Memory B cell (primary cell): ENCODE results near the gene COL6A3.

ENCODE experiments used
- ATAC-seq: fragments of 150-1000 bp; cut with Tn5 transposase; 2 replicates; pipeline ENCODE4 v1.10.0; 2021; ENCODE audit warnings: low read depth, mild to moderate bottlenecking, moderate library complexity
- DNase-seq, 2 donors: peaks; one replicate each; pipeline ENCODE4 v3.0.0; 2022; ENCODE audit warnings: low spot score in 2 of 2
- H3K27ac Mint-ChIP-seq: one replicate; pipeline ENCODE4 v1.8.0; 2022; ENCODE audit warnings: mild to moderate bottlenecking, moderate library complexity, mixed read lengths
- H3K27me3 Mint-ChIP-seq: one replicate; pipeline ENCODE4 v1.8.0; 2022; ENCODE audit warnings: mixed read lengths
- H3K36me3 Mint-ChIP-seq: one replicate; pipeline ENCODE4 v1.8.0; 2022; ENCODE audit warnings: mild to moderate bottlenecking, mixed read lengths
- H3K4me1 Mint-ChIP-seq: one replicate; pipeline ENCODE4 v1.8.0; 2022; ENCODE audit warnings: mixed read lengths
- H3K4me3 Mint-ChIP-seq: one replicate; pipeline ENCODE4 v1.8.0; 2022; ENCODE audit warnings: mild to moderate bottlenecking, moderate library complexity, mixed read lengths
- H3K9me3 Mint-ChIP-seq: one replicate; pipeline ENCODE4 v1.8.0; 2022; ENCODE audit warnings: mixed read lengths

COL6A3 gene

DNA sequence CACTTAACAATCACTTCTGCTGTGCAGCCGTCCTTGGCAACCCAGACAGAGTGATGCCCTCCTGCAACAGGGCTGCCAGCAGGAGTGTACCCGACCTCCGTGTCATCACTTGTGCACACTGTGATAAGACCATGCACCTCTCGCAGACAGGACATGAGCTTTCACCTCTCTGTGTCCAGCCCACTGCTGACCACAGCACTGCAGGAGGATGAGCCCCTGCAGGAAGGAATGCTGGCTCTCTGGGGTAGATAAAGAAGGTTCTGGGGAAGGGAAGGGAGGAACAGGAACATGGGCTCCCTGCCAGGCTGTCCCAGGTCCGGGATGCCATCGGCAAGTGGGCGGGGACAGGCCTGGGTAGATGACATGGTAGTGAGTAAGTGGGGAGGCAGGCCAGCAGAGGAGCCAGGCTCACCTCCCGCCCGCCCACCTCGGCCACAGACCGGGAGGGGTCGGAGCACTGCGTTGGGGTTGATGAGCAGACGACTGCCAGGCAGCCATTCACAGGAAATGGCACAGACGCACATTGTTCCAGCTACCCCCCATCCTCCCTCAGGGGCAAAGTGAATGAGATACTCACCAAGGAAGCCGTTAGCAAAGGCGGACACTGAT is 18.6 kb upstream of the COL6A3 start:
- H3K9me3 Mint-ChIP-seq, result no peaks in the 10 kb centered on the region
- H3K4me1 Mint-ChIP-seq, result peaks cover 18% of the 10 kb centered on the region
- no peaks in the 10 kb centered on the region for H3K36me3 Mint-ChIP-seq
- no peak for ATAC-seq
- DNase-seq, result no peak
- no peak overlapping the region for H3K27ac Mint-ChIP-seq
- peak overlapping the region; percentile 41 for H3K4me3 Mint-ChIP-seq
- peaks cover 19% of the 10 kb centered on the region for H3K27me3 Mint-ChIP-seq

DNA sequence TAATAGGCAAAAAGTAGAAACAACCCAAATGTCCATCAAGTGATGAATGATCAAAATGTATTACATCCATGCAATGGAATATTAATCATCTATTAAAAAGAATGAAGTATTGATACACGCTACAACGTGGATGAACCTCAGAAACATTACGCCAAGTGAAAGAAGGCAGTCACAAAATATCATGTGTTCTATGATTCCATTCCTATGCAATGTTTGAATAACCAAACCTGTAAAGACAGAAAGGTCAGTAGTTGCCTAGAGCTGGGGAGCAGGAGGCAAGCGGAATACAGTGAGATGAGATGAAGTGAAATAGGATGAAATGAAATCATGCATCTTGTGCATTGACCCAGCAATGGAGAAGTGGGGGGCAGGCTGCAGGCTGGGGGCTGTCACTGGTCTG is 17.9 kb upstream of the COL6A3 start:
- Mint-ChIP-seq H3K4me3 (no peak overlapping the region), H3K36me3 (no peaks in the 10 kb centered on the region), H3K27me3 (peaks cover 21% of the 10 kb centered on the region), H3K9me3 (no peaks in the 10 kb centered on the region), H3K4me1 (peaks cover 18% of the 10 kb centered on the region), H3K27ac (no peak overlapping the region)
- DNase-seq (no peak), ATAC-seq (no peak)

DNA sequence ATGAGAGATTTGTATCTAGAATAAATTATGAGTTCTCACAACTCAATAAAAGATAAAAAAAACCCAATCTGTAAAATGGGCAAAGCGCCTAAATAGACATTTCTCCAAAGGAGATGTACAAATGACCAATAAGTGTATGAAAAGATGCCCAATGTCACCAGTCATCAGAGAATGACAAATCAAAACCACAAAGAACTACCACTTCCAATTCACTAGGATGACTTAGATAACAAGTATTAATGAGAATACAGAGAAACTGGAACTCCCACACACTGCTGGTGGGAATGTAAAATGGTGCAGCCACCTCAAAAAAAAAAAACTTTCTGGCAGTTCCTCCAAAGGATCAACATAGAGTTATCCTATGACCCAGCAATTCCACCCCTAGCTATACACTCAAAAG is 17.4 kb upstream of the COL6A3 start:
- DNase-seq (no peak), ATAC-seq (no peak)
- Mint-ChIP-seq H3K4me1 (peaks cover 18% of the 10 kb centered on the region), H3K27ac (no peak overlapping the region), H3K9me3 (no peaks in the 10 kb centered on the region), H3K4me3 (no peak overlapping the region), H3K27me3 (peaks cover 21% of the 10 kb centered on the region), H3K36me3 (no peaks in the 10 kb centered on the region)

DNA sequence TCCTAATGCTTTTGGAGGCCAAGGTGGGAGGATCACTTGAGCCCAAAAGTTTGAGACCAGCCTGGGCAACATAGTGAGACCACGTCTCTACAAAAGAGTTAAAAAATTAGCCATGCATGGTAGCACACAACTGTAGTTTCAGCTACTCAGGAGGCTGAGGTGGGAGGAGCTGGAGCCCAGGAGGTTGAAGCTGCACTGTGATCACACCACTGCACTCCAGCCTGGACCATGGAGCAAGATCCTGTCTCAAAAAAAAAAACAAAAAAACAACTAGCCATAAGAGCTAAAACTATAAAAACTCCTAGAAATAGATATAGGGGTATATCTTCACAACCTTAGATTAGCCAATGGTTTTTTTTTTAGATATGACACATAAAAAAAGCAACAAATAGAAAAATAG is 16.9 kb upstream of the COL6A3 start:
- H3K9me3 Mint-ChIP-seq, result no peaks in the 10 kb centered on the region
- no peaks in the 10 kb centered on the region for H3K36me3 Mint-ChIP-seq
- DNase-seq, result no peak
- ATAC-seq, result no peak
- H3K27ac Mint-ChIP-seq, result no peak overlapping the region
- H3K27me3 Mint-ChIP-seq, result peaks cover 21% of the 10 kb centered on the region
- H3K4me1 Mint-ChIP-seq, result peaks cover 18% of the 10 kb centered on the region
- no peak overlapping the region for H3K4me3 Mint-ChIP-seq

DNA sequence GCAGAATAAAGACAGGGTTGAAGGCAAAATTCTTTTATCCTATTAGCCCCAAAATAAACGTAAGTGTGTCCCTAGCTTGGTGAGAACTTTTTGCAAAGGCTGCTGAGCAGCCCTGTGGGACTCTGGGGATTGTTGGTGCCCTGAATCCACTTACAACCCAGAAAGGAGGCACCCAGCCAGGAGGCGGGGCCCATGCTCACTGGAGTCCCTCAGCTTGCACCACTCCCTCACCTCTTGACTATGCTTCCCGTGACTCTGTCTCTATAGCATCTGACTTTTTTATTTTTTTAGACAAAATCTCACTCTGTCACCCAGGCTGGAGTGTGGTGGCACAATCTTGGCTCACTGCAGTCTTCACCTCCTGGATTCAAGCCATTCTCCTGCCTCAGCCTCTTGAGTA is 15.8 kb upstream of the COL6A3 start:
- ATAC-seq (no peak), DNase-seq (no peak)
- no peaks in the 10 kb centered on the region for H3K36me3 Mint-ChIP-seq
- H3K27me3 Mint-ChIP-seq, result peaks cover 19% of the 10 kb centered on the region
- peaks cover 14% of the 10 kb centered on the region for H3K4me1 Mint-ChIP-seq
- H3K27ac Mint-ChIP-seq, result no peak overlapping the region
- H3K9me3 Mint-ChIP-seq, result no peaks in the 10 kb centered on the region
- H3K4me3 Mint-ChIP-seq, result no peak overlapping the region

DNA sequence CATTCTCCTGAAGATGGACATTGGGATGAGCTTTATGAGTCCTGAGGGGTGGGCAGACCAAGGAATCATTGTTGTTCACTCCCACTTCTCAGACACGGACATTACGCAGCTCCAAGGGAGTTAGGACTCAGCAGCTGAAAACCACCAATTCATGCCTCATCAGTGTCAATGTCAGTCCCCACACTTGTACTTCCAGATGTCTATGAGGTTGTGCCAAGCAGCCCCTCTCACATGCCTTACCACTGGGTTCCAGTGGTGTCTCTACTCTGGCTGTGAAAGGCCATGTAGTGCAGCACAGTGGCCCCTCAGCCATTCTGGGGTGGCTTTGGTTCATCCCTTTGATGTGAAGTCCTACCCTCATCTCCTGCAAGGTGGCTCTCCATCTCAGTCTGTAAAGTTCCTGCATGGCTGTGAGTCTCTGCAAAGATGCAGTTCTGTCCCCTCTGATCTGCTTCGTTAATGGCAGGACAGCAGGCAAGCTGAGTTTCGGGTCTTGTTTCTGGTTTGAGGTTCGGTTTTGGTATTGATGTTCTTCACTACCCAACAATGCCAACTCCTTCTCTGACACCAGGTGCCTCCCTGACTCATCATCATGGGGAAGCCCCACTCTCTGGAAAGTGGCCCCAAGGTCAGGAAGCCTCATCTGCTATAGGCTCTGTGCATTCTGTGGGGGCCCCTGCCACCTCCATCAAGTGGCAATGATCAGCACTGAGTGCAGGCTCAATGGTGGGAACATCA is 14.0 kb upstream of the COL6A3 start:
- Mint-ChIP-seq H3K27me3 (peaks cover 16% of the 10 kb centered on the region), H3K9me3 (no peaks in the 10 kb centered on the region), H3K27ac (no peak overlapping the region), H3K4me1 (peaks cover 4% of the 10 kb centered on the region), H3K4me3 (no peak overlapping the region), H3K36me3 (no peaks in the 10 kb centered on the region)
- ATAC-seq, result no peak
- no peak for DNase-seq

DNA sequence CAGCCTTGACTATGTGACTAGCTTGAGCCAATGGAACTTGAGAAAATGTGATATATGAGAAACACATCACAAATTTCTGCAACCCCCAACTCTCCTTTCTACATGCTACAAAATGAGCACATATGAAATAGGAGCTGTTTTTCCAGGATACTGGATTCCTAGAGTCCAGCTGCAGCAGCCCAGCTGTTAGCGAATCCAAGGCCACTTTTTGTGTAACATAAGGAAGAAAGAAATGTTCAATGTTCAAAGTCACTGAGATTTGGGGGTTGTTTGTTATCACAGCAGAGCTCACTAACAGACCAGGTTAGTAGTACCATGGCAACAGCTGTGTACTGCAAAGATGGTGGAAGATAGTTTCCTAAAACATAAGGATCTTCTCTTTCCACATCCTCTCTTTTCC is 12.6 kb upstream of the COL6A3 start:
- Mint-ChIP-seq H3K9me3 (no peaks in the 10 kb centered on the region), H3K4me3 (no peak overlapping the region), H3K36me3 (no peaks in the 10 kb centered on the region), H3K27ac (no peak overlapping the region), H3K4me1 (no peaks in the 10 kb centered on the region), H3K27me3 (peaks cover 11% of the 10 kb centered on the region)
- ATAC-seq (no peak), DNase-seq (no peak)

DNA sequence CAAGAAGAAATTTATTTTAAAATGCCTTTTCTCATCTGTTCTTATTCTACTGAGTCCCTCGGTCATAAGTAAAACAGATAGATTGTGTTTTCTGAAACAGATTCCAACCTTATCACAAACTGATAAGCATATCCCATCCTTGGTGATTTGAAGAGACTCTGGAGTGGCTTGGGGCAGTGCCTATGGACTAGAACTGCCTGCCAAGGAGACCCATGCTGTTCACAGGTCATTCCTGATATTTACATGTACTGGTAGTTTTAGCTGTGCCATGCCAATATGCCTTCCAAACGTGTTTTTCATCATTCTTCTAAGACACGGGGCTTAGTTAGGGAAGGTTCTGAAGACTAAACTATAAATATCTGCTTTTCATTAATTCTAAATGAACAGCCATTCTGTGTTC is 11.4 kb upstream of the COL6A3 start:
- H3K4me1 Mint-ChIP-seq, result peaks cover 2% of the 10 kb centered on the region
- no peak for ATAC-seq
- no peaks in the 10 kb centered on the region for H3K9me3 Mint-ChIP-seq
- H3K36me3 Mint-ChIP-seq, result no peaks in the 10 kb centered on the region
- H3K27ac Mint-ChIP-seq, result no peak overlapping the region
- H3K4me3 Mint-ChIP-seq, result no peak overlapping the region
- DNase-seq, result no peak
- H3K27me3 Mint-ChIP-seq, result peaks cover 7% of the 10 kb centered on the region

DNA sequence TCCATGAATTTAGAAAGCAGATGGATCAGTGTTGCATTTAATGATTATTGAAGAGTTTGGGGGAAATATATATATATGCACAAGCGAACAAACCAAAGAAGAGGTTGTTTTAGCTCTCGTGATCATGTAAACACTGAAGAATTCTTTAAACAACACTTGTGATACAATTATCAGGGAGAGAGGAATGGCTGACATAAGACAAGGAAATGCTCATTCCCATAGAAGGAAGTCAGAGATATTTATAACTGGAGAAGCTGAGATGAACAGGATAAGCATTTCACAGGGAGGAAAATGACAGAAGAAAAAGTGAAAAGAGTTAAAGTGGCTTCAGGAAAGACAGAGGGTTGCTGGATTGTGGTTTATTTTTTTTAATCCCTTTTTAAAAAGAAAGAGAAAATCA is 10.6 kb upstream of the COL6A3 start:
- Mint-ChIP-seq H3K4me3 (no peak overlapping the region), H3K4me1 (peaks cover 2% of the 10 kb centered on the region), H3K36me3 (no peaks in the 10 kb centered on the region), H3K9me3 (no peaks in the 10 kb centered on the region), H3K27me3 (peaks cover 7% of the 10 kb centered on the region), H3K27ac (no peak overlapping the region)
- ATAC-seq (no peak), DNase-seq (no peak)

DNA sequence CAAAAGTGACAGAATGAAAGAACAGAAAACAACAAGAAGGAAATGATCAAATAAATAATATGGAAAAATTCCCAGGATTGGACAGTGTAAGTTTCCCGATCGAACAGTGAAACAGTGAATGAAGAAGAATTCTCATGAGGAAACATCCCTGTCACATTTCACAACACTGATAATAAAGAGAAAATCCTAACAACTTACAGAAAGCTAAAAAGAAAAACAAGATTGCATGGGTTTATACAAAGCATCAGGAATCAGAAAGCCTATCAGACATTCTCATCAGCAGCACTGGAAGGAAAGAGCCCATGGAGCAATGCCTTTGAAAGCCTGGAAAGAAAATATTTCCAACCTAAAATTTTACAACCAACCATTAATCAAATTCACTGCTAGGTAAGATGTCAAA is 9.9 kb upstream of the COL6A3 start:
- Mint-ChIP-seq H3K27me3 (peaks cover 7% of the 10 kb centered on the region), H3K27ac (no peak overlapping the region), H3K4me1 (peaks cover 2% of the 10 kb centered on the region), H3K4me3 (no peak overlapping the region), H3K9me3 (no peaks in the 10 kb centered on the region), H3K36me3 (no peaks in the 10 kb centered on the region)
- no peak for ATAC-seq
- DNase-seq, result no peak

DNA sequence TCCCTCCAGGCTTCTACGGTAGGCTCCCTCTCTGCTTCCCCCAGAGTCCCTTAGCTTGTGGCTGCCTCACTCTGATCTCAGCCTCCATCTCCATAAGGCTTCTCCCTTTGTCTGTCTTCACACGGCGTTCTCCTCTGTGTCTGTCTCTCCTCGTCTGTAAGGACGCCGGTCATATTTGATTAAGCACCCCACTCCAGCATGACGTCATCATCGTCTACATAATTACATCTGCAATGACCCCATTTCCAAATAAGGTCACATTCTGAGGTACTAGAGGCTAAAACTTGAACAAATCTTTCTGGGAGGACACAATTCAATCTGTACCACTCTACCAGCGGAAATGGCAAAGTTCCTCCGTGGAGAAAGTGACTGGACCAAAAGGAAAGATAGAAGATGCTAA is 8.3 kb upstream of the COL6A3 start:
- peaks cover 10% of the 10 kb centered on the region for H3K27me3 Mint-ChIP-seq
- H3K4me1 Mint-ChIP-seq, result peaks cover 2% of the 10 kb centered on the region
- no peaks in the 10 kb centered on the region for H3K36me3 Mint-ChIP-seq
- no peak overlapping the region for H3K27ac Mint-ChIP-seq
- no peak overlapping the region for H3K4me3 Mint-ChIP-seq
- DNase-seq (no peak), ATAC-seq (no peak)
- no peaks in the 10 kb centered on the region for H3K9me3 Mint-ChIP-seq

DNA sequence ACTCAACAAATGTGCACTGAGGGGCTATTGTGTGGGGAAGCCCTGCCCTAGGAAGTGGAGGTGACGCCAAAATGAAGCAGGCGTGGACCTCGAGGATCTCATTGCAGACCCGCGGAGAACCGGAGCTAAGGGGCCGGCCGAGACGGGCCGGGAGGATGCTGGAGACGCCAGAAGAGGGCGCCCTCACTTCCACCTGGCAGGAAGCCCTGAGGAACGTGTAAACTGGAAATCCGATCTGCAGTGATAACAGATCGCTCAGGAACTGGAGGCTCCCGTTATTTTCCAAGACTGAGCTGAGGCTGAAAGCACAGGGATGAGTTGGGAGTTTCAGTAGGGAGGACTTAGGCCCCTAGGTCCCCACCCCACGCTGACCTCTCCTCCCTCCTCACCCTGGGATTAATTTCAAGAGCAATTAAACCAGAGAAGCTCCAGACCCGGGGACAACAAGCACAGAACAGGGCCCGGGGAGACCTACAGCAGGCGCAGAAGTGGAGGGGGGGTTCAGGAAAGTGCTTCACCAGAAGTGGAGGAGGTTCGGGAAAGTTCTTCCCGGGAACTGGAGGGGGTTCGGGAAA is 7.7 kb upstream of the COL6A3 start:
- H3K27ac Mint-ChIP-seq, result no peak overlapping the region
- DNase-seq, result peak; percentile 11 to 27
- H3K36me3 Mint-ChIP-seq, result no peaks in the 10 kb centered on the region
- H3K4me1 Mint-ChIP-seq, result peaks cover 2% of the 10 kb centered on the region
- H3K9me3 Mint-ChIP-seq, result no peaks in the 10 kb centered on the region
- H3K27me3 Mint-ChIP-seq, result peaks cover 9% of the 10 kb centered on the region
- H3K4me3 Mint-ChIP-seq, result no peak overlapping the region
- ATAC-seq, result peak; percentile 37

DNA sequence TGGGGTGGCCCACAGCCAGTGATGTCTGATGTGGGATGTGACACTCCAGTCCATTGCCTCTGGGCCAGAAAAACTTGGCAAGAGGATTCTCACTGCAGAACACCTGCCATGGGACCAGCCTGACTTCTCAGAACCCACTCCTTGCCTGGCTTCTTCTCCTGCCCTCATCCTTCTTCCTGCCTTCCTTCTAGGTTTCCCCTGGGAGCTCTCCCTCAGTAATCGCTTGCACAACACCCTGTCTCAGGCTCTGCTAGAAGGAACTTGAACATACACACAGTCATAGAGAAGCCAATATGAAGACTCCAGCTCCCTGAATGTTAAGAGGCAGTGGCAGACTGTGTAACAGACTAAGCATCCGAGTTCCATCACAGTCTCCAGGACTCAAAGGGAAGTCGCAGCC is 4.3 kb upstream of the COL6A3 start:
- H3K4me1 Mint-ChIP-seq, result peaks cover 2% of the 10 kb centered on the region
- DNase-seq, result no peak
- no peaks in the 10 kb centered on the region for H3K36me3 Mint-ChIP-seq
- H3K27me3 Mint-ChIP-seq, result peaks cover 6% of the 10 kb centered on the region
- ATAC-seq, result no peak
- no peak overlapping the region for H3K27ac Mint-ChIP-seq
- H3K4me3 Mint-ChIP-seq, result no peak overlapping the region
- H3K9me3 Mint-ChIP-seq, result no peaks in the 10 kb centered on the region

DNA sequence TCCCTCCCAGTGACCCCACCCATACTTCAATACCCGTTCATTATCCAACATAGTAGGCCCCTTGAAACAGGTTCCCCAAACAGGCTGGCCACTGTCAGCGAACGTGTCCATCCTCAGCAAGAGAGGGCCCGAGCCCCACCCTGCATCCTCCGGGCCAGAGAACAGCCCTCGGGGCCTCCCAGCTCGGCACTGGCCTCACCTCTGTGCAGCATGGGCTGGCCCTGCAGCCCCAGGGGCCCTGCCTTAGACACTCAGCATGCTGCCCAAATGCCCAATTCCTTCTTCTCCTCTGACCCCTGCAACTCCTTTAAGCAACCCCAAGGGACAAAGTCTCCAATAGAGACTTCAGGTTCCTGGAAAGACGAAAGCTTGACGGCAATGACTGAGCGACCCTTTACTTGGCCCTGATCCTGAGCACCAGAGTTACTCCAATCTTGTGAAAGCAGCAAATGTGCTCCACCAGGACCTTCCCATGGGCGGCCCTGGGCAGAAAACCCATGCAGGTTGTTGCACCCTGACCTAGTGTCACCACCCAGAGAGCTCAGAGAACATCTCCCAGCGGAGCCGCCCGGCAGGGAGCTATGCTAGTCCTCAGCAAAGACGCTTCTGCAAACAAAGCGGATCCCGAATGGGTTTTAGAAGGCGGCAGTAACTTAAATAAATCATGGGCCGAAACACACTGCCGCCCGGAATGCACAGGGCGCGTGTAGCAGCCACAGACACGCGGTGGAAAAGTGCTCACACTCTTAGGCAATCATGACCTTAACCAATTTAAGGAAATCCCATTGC is 782 bp downstream of the COL6A3 start:
- H3K27me3 Mint-ChIP-seq, result peaks cover 8% of the 10 kb centered on the region
- no peaks in the 10 kb centered on the region for H3K9me3 Mint-ChIP-seq
- H3K36me3 Mint-ChIP-seq, result no peaks in the 10 kb centered on the region
- H3K27ac Mint-ChIP-seq, result no peak overlapping the region
- no peak for DNase-seq
- H3K4me3 Mint-ChIP-seq, result no peak overlapping the region
- H3K4me1 Mint-ChIP-seq, result no peaks in the 10 kb centered on the region
- ATAC-seq, result no peak
